Mucosa of descending colon (tissue), 3 donors: ENCODE results near the gene PRICKLE2. TPM values are rescaled to one million over a fixed set of nuclear protein-coding genes. Genes with fewer than 3 reads are reported as not detected.
A peak's percentile ranks its signal among the peaks of the same experiment; 100 is the strongest.

Source experiments
- ATAC-seq: fragments of 200-7000 bp; cut with Tn5 transposase; one replicate; pipeline ENCODE4 v1.9.1; 2020; ENCODE audit warnings: mild to moderate bottlenecking, moderate library complexity
- DNase-seq, 3 donors: peaks; one replicate each; pipeline ENCODE4 v3.0.0-alpha.2; 2020
- H3K36me3 ChIP-seq: fragments of 200-600 bp; one replicate; pipeline ENCODE4 v1.8.0; 2021; ENCODE audit warnings: low read depth, mild to moderate bottlenecking
- H3K4me1 ChIP-seq: fragments of 200-600 bp; one replicate; pipeline ENCODE4 v1.8.0; 2021; ENCODE audit warnings: low read depth, mild to moderate bottlenecking
- H3K4me3 ChIP-seq: fragments of 200-600 bp; one replicate; pipeline ENCODE4 v1.8.0; 2021; ENCODE audit warnings: mild to moderate bottlenecking
- H3K9me3 ChIP-seq: fragments of 200-600 bp; one replicate; pipeline ENCODE4 v1.8.0; 2021; ENCODE audit warnings: mild to moderate bottlenecking
- intact Hi-C, 2 donors: fragments of 100-400 bp; cut with DNase I in 1 of 2; cut with micrococcal nuclease in 1 of 2; formaldehyde crosslinking; loops; one replicate each; pipeline versions ENCODE4 v1.11.0 to v1.11.1; 2022; cut with DNase I, micrococcal nuclease
- total RNA-seq, 3 donors: library from RNA; stranded (reverse); fragmentation: NEBNext Ultra II Directional in 2 of 3; extraction: Animal tissue kit (Norgen Biotek cat#: 25700) in 2 of 3; gene quantifications; one replicate each; pipeline versions ENCODE4 v1.2.1 to v1.2.4, GENCODE V29; 2021 to 2023
- TF ChIP-seq, protein P1 (sequence below): fragments of 200-600 bp; IDR thresholded peaks from one replicate; pipeline ENCODE4 v1.8.0; 2022; ENCODE audit warnings: antibody characterized with exemption, mild to moderate bottlenecking
- donor health status: DM: no; HTN: no; CAD: no; lungs with moderate emphysema.
- donor health status: DM: no; HTN: no; CAD: no.
- donor health status: DM: no; HTN: yes; CAD: no.

PRICKLE2 gene
- total RNA-seq, 3 donors from 2014 or later, result 4.3 to 66.3 (median 7.0) TPM

DNA sequence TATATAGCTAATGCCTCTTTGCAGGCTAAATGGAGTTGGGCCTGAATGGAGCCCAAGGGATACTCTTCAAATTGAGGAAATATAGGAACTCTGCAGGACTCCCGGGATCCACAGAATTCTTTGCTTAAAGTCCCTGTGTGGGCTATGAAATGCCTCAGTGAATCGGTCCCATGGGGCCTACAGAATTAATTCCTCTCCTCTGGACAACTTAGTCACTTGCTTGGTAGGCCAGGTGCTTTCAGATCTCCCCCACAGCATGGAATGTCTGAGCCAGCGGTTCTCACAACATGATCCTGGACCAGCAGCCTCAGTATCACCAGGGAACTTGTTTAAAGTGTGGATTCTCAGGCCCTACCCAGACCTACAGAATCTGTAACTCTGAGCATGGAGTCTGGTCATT, 15.1 kb upstream of the PRICKLE2 start:
- Histone ChIP-seq H3K4me1 (no peaks in the 10 kb centered on the region), H3K4me3 (no peak overlapping the region), H3K9me3 (no peaks in the 10 kb centered on the region), H3K36me3 (no peaks in the 10 kb centered on the region)
- TF ChIP-seq, protein P1, sequence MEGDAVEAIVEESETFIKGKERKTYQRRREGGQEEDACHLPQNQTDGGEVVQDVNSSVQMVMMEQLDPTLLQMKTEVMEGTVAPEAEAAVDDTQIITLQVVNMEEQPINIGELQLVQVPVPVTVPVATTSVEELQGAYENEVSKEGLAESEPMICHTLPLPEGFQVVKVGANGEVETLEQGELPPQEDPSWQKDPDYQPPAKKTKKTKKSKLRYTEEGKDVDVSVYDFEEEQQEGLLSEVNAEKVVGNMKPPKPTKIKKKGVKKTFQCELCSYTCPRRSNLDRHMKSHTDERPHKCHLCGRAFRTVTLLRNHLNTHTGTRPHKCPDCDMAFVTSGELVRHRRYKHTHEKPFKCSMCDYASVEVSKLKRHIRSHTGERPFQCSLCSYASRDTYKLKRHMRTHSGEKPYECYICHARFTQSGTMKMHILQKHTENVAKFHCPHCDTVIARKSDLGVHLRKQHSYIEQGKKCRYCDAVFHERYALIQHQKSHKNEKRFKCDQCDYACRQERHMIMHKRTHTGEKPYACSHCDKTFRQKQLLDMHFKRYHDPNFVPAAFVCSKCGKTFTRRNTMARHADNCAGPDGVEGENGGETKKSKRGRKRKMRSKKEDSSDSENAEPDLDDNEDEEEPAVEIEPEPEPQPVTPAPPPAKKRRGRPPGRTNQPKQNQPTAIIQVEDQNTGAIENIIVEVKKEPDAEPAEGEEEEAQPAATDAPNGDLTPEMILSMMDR, result no peak
- intact Hi-C loops, result no loop called here
- ATAC-seq (no peak), DNase-seq (no peak)

DNA sequence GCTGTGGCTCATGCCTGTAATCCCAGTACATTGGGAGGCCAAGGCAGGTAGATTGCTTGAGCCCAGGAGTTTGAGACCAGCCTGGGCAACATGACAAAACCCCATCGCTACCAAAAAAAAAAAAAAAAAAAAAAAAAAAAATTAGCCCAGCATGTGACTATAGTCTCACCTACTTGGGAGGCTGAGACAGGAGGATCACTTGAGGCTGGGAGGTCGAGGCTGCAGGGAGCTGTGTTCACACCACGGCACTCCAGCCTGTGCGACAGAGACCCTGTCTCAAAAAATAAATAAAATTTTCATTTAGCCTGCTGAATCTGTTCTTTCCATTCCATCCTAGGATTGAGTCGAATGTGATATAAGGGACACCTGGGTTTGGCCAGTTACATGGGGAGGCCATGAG, 14.6 kb upstream of the PRICKLE2 start:
- Histone ChIP-seq H3K4me1 (no peaks in the 10 kb centered on the region), H3K4me3 (no peak overlapping the region), H3K9me3 (no peaks in the 10 kb centered on the region), H3K36me3 (no peaks in the 10 kb centered on the region)
- DNase-seq (no peak), ATAC-seq (no peak)
- intact Hi-C loops, result no loop called here
- TF ChIP-seq, protein P1, result no peak

DNA sequence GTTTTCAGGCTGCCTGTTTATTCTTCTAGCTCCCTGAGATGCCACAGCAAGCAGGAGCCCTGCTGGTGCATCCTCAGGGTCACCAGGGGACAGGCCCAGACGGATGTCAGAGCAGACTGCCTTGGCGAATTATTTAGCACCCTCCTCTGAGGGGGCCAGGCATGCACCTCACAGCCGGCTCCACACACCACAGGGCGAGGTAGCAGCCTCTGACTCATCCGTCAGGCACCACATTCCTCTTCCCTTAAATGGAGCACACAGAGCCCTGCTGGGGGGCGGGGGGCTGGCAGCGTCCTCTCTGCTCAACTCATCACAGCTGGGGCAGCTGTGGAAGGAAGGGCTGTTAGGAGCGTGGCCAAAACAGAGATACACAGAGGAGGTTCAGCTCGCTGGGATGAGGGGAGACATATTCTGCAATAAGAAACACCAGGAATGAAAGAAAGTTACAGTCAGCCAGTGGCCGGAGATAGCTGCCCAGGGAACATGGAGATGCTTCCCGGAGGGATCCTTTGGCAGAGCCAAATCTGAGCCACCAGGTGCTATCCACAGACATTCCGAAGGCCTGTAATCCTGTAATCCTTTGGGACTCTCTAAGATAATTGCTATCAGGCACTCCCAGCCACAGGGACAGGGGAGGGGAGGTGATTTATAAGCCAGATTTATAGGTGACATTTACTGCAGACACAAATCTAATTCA, 13.9 kb upstream of the PRICKLE2 start:
- ATAC-seq, result peak; percentile 70
- no peaks in the 10 kb centered on the region for H3K36me3 ChIP-seq
- TF ChIP-seq, protein P1, result no peak
- DNase-seq, result peak; percentile 29 to 63 (median 56)
- H3K9me3 ChIP-seq, result no peaks in the 10 kb centered on the region
- intact Hi-C loops, result no loop called here
- no peak overlapping the region for H3K4me3 ChIP-seq
- no peaks in the 10 kb centered on the region for H3K4me1 ChIP-seq

DNA sequence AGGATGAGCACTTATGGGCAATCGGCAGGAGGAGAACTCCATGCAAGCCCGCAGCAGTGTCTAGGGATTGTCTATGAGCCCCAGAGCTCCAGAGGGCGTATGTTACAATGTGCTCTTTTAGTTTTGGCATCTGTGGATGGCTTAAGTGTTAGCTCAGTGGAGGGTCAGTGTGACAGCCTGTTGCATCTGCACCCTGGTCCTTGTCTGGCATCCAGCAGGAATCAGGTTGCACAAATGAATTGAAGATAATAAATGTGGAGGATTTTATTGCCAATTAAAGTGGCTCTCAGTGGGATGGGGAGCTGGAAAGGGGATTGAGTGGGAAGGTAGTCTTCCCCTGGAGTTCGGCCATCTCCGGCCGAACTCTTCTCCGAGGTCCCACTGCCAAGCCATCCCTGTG, 11.8 kb upstream of the PRICKLE2 start:
- no peak for ATAC-seq
- intact Hi-C loops, result no loop called here
- no peaks in the 10 kb centered on the region for H3K9me3 ChIP-seq
- DNase-seq, result no peak
- no peak overlapping the region for H3K4me3 ChIP-seq
- no peaks in the 10 kb centered on the region for H3K4me1 ChIP-seq
- H3K36me3 ChIP-seq, result no peaks in the 10 kb centered on the region
- TF ChIP-seq, protein P1, result no peak

GRCh38 chr3:64235605-64236004, 10.3 kb upstream of the PRICKLE2 start:
- intact Hi-C loops, result no loop called here
- Histone ChIP-seq H3K36me3 (no peaks in the 10 kb centered on the region), H3K4me1 (no peaks in the 10 kb centered on the region), H3K9me3 (no peaks in the 10 kb centered on the region), H3K4me3 (no peak overlapping the region)
- TF ChIP-seq, protein P1, result no peak
- no peak for ATAC-seq
- DNase-seq, result no peak

- Histone ChIP-seq H3K9me3 (no peaks in the 10 kb centered on the region), H3K4me1 (no peaks in the 10 kb centered on the region), H3K4me3 (no peak overlapping the region), H3K36me3 (no peaks in the 10 kb centered on the region)
- no peak for ATAC-seq
- no peak for DNase-seq
- intact Hi-C loops, result no loop called here
- TF ChIP-seq, protein P1, result no peak
Observed at GRCh38 chr3:64234571-64234970, 9.3 kb upstream of the PRICKLE2 start.
